IMR-90 (cell line): ENCODE data around the gene CDK6. TPM values are rescaled to one million over a fixed set of nuclear protein-coding genes. Genes with fewer than 3 reads are reported as not detected.

ENCODE experiments used
- ATAC-seq: fragments of 200-7000 bp; cut with Tn5 transposase; 2 replicates; pipeline ENCODE4 v1.9.1; 2020; ENCODE audit warnings: low read depth, mild to moderate bottlenecking, moderate library complexity
- BruUV-seq: library from RNA; stranded (reverse); fragments of 400-500 nt; replicated peaks from 2 replicates; lab custom pipeline; 2021; lab: Mats Ljungman, UMichigan
- CTCF ChIA-PET: fragments of 300-600 bp; formaldehyde crosslinking; extraction: SDS; loops from one replicate; lab custom pipeline; 2021; ENCODE audit warnings: antibody characterized with exemption; lab: Yijun Ruan, JAX
- POLR2A ChIA-PET: fragments of 300-600 bp; sonication (Branson Sonifier 250); formaldehyde crosslinking; loops from one replicate; lab custom pipeline; 2022; ENCODE audit warnings: antibody characterized with exemption; ENCODE audit not compliant: unreplicated experiment; lab: Charles Lee
- DNase-seq: peaks from one replicate; pipeline ENCODE4 v3.0.0; 2013
- H2AFZ ChIP-seq: replicated peaks from 2 replicates; pipeline ENCODE3; 2013; ENCODE audit warnings: low read length, mild to moderate bottlenecking; ENCODE audit not compliant: poor library complexity
- H2AK5ac ChIP-seq: 2 replicates; pipeline ENCODE4 v1.6.1; 2013; ENCODE audit warnings: low read depth, low read length, inconsistent platforms
- H2AK9ac ChIP-seq: replicated peaks from 2 replicates; pipeline ENCODE3; 2013; ENCODE audit warnings: mild to moderate bottlenecking, low read depth, low read length, moderate library complexity; ENCODE audit not compliant: poor library complexity
- H2BK120ac ChIP-seq: 2 replicates; pipeline ENCODE4 v1.6.1; 2013; ENCODE audit warnings: low read depth, low read length, inconsistent platforms
- H2BK15ac ChIP-seq: 3 replicates; pipeline ENCODE4 v1.6.1; 2013; ENCODE audit warnings: low read depth, low read length, inconsistent platforms
- H2BK20ac ChIP-seq: 2 replicates; pipeline ENCODE4 v1.6.1; 2013; ENCODE audit warnings: low read depth, mild to moderate bottlenecking, inconsistent platforms, low read length, moderate library complexity
- H2BK5ac ChIP-seq: 2 replicates; pipeline ENCODE4 v1.6.1; 2013; ENCODE audit warnings: mild to moderate bottlenecking, low read depth, low read length, inconsistent platforms; ENCODE audit not compliant: poor library complexity, severe bottlenecking
- H3K14ac ChIP-seq: replicated peaks from 2 replicates; pipeline ENCODE4 v1.6.1; 2013; ENCODE audit warnings: low read depth, low read length, inconsistent platforms
- H3K18ac ChIP-seq: 2 replicates; pipeline ENCODE4 v1.6.1; 2013; ENCODE audit warnings: low read depth, low read length, control low read depth
- H3K23ac ChIP-seq: 2 replicates; pipeline ENCODE4 v1.6.1; 2013; ENCODE audit warnings: low read depth, low read length, inconsistent platforms
- H3K27ac ChIP-seq: 2 replicates; pipeline ENCODE4 v1.5.1; 2013; ENCODE audit warnings: mild to moderate bottlenecking, control low read depth, low read length; ENCODE audit not compliant: insufficient read depth
- H3K27me3 ChIP-seq: 2 replicates; pipeline ENCODE4 v1.6.1; 2013; ENCODE audit warnings: low read length; ENCODE audit not compliant: control insufficient read depth, insufficient read depth
- H3K36me3 ChIP-seq: 2 replicates; pipeline ENCODE4 v1.6.1; 2013; ENCODE audit warnings: low read length, mixed read lengths; ENCODE audit not compliant: control insufficient read depth, insufficient read depth
- H3K4ac ChIP-seq: 2 replicates; pipeline ENCODE4 v1.6.1; 2013; ENCODE audit warnings: low read depth, low read length, inconsistent platforms
- H3K4me1 ChIP-seq: 2 replicates; pipeline ENCODE4 v1.6.1; 2013; ENCODE audit warnings: low read length, mixed read lengths; ENCODE audit not compliant: control insufficient read depth, insufficient read depth
- H3K4me2 ChIP-seq: 2 replicates; pipeline ENCODE4 v1.6.1; 2013; ENCODE audit warnings: low read depth, mild to moderate bottlenecking, control low read depth, low read length, moderate library complexity
- H3K4me3 ChIP-seq: 2 replicates; pipeline ENCODE4 v1.5.1; 2013; ENCODE audit warnings: low read depth, mild to moderate bottlenecking, control low read depth, low read length, moderate library complexity; ENCODE audit not compliant: insufficient read depth
- H3K56ac ChIP-seq: 2 replicates; pipeline ENCODE4 v1.6.1; 2013; ENCODE audit warnings: low read length, inconsistent platforms; ENCODE audit not compliant: insufficient read depth; ENCODE audit errors: extremely low read depth
- H3K79me1 ChIP-seq, 2 experiments: 2 replicates each; pipeline ENCODE4 v1.6.1; 2013; ENCODE audit warnings: low read length in 2 of 2, inconsistent platforms in 1 of 2, low read depth in 1 of 2
- H3K9ac ChIP-seq: 2 replicates; pipeline ENCODE4 v1.6.1; 2013; ENCODE audit warnings: low read depth, low read length, control low read depth
- H3K9me1 ChIP-seq: 2 replicates; pipeline ENCODE4 v1.6.1; 2013; ENCODE audit warnings: low read length, inconsistent platforms; ENCODE audit not compliant: insufficient read depth
- H3K9me3 ChIP-seq: 2 replicates; pipeline ENCODE4 v1.6.1; 2013; ENCODE audit warnings: low read length; ENCODE audit not compliant: control insufficient read depth, insufficient read depth
- H4K20me1 ChIP-seq: 2 replicates; pipeline ENCODE4 v1.6.1; 2013; ENCODE audit warnings: low read length, inconsistent platforms; ENCODE audit not compliant: insufficient read depth
- H4K5ac ChIP-seq: 2 replicates; pipeline ENCODE4 v1.6.1; 2013; ENCODE audit warnings: mild to moderate bottlenecking, low read depth, low read length, control low read depth
- H4K8ac ChIP-seq, 2 experiments: 2 replicates each; pipeline ENCODE4 v1.6.1; 2013; ENCODE audit warnings: low read depth in 2 of 2, low read length in 2 of 2, control low read depth in 1 of 2, inconsistent platforms in 1 of 2
- H4K91ac ChIP-seq: 2 replicates; pipeline ENCODE4 v1.6.1; 2013; ENCODE audit warnings: low read depth, low read length, inconsistent platforms; ENCODE audit not compliant: insufficient read depth
- CHD1 ChIP-seq: IDR thresholded peaks from 2 replicates; pipeline ENCODE4 v1.6.1; 2012; ENCODE audit warnings: low read depth, low read length, improper control_type of control experiment
- FOS ChIP-seq: fragments of 150-350 bp; IDR thresholded peaks from 2 replicates; pipeline ENCODE4 v1.6.1; 2016; ENCODE audit warnings: low read depth, low read length
- MAFK ChIP-seq: IDR thresholded peaks from 2 replicates; pipeline ENCODE4 v1.6.1; 2012; ENCODE audit warnings: low read depth, low read length, improper control_type of control experiment
- RFX5 ChIP-seq: IDR thresholded peaks from 2 replicates; pipeline ENCODE4 v1.8.0; 2012; ENCODE audit warnings: low read depth, mild to moderate bottlenecking, low read length, moderate library complexity
- WGBS, 2 experiments: methylation state at CpG; one replicate each; pipeline versions ENCODE4 v1.1.5 to v1.1.7; 2013; ENCODE audit warnings: missing lambda C conversion rate in 2 of 2; ENCODE audit not compliant: insufficient read length in 1 of 2; ENCODE audit errors: extremely low coverage in 2 of 2; 5-methylcytosine and 5-hydroxymethylcytosine counted together
- dilution Hi-C: fragments of 300-500 bp; cut with HindIII; formaldehyde crosslinking; loops from one replicate; pipeline ENCODE4 v1.14.3; 2018; ENCODE audit warnings: low sequenced_read_pairs; ENCODE audit not compliant: unreplicated experiment
- in situ Hi-C: fragments of 300-500 bp; cut with MboI; formaldehyde crosslinking; loops from 3 replicates; pipeline ENCODE4 v1.14.3; 2019; ENCODE audit warnings: low sequenced_read_pairs, inconsistent platforms, mixed read lengths
- intact Hi-C: fragments of 100-400 bp; cut with micrococcal nuclease; formaldehyde crosslinking; loops from 2 replicates; pipeline ENCODE4 v1.10.0; 2022
- polyA plus RNA-seq, 3 experiments: library from polyadenylated mRNA; depleted of rRNA; stranded (reverse); fragments of >200 nt; gene quantifications; 2 replicates each; pipeline ENCODE4 v1.2.3, GENCODE V29; 2012; ENCODE audit warnings: low replicate concordance in 1 of 3
- total RNA-seq: library from RNA; depleted of rRNA; stranded (reverse); fragments of >200 nt; gene quantifications from 2 replicates; pipeline ENCODE4 v1.2.3, GENCODE V29; 2012
- TF ChIP-seq, protein P1 (sequence below): fragments of 150-350 bp; IDR thresholded peaks from 2 replicates; pipeline ENCODE4 v1.6.1; 2017; ENCODE audit warnings: mild to moderate bottlenecking, antibody characterized with exemption, low read length, low read depth

Gene CDK6
- total and polyA plus RNA-seq, 2 of the 4 experiments (the other 2 are of a cell fraction): 21.5 to 195 TPM

DNA sequence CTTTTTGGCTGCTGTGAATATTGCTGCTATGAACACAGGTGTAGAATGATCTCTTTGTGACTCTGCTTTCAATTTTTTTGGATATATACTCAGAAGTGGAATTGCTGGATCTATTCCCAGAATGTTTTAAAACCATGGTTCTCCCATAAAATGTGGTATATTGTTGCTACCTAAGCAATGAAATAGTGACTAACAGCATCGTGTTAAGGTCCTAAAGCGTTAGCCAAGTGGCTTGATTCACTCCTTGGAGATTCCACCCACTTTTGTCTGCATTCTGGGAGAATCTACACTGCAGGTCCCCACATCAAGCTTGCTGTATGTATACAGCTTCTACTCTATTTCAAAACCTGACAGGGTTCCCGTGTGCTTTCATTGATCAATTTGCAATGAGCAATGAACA is 105.6 kb downstream of the CDK6 start:
- no peak overlapping the region for H3K14ac ChIP-seq
- H3K23ac ChIP-seq: no peak overlapping the region
- intact Hi-C loops (no loop called here), in situ Hi-C loops (no loop called here), dilution Hi-C loops (no loop called here)
- no peak overlapping the region for H3K56ac ChIP-seq
- no peak for ATAC-seq
- ChIA-PET POLR2A (no interaction called here), CTCF (interaction anchor here (0.5 kb wide), 1 partner anchor 40 kb away, joined by 3 read pairs; no protein-coding TSS in a partner anchor)
- H3K4ac ChIP-seq: no peak overlapping the region
- peak; percentile 58 for DNase-seq
- H3K9me1 ChIP-seq: peaks cover 11% of the 10 kb centered on the region
- no peak overlapping the region for H3K9ac ChIP-seq
- no peak overlapping the region for H2BK5ac ChIP-seq
- peaks cover 12% of the 10 kb centered on the region for H3K4me1 ChIP-seq
- H2BK120ac ChIP-seq: no peak overlapping the region
- H3K36me3 ChIP-seq: peaks cover 3% of the 10 kb centered on the region
- H4K91ac ChIP-seq: no peak overlapping the region
- no CpG with 5 or more reads among the region's 3 CpGs for WGBS, 2 experiments
- no peak overlapping the region for H3K4me2 ChIP-seq
- BruUV-seq: no TSS peak
- no peak overlapping the region for H4K5ac ChIP-seq
- no peak overlapping the region for H2BK20ac ChIP-seq
- H3K9me3 ChIP-seq: no peaks in the 10 kb centered on the region
- peaks cover 32 to 78% of the 10 kb centered on the region in 2 experiments for H3K79me1 ChIP-seq
- H3K27me3 ChIP-seq: no peaks in the 10 kb centered on the region
- TF ChIP-seq RFX5 (no peak), FOS (no peak), CHD1 (no peak), MAFK (no peak)
- TF ChIP-seq, protein P1, sequence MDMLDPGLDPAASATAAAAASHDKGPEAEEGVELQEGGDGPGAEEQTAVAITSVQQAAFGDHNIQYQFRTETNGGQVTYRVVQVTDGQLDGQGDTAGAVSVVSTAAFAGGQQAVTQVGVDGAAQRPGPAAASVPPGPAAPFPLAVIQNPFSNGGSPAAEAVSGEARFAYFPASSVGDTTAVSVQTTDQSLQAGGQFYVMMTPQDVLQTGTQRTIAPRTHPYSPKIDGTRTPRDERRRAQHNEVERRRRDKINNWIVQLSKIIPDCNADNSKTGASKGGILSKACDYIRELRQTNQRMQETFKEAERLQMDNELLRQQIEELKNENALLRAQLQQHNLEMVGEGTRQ: no peak
- no peak overlapping the region for H2BK15ac ChIP-seq
- no peak overlapping the region for H2AFZ ChIP-seq
- no peak overlapping the region for H2AK5ac ChIP-seq
- H2AK9ac ChIP-seq: no peak overlapping the region
- no peak overlapping the region for H3K4me3 ChIP-seq
- no peak overlapping the region for H4K8ac ChIP-seq
- peaks cover 16% of the 10 kb centered on the region; the same call in 1 of the 2 replicates for H4K20me1 ChIP-seq
- H3K18ac ChIP-seq: no peak overlapping the region
- no peak overlapping the region for H3K27ac ChIP-seq
